ENCODE measurements around the gene GRK5. TPM values are rescaled to one million over a fixed set of nuclear protein-coding genes. Genes with fewer than 3 reads are reported as not detected.

The GRK5 gene
- total RNA-seq, 4 donors from 2014 or later = 6.2 to 12.5 (median 9.1) TPM

DNA sequence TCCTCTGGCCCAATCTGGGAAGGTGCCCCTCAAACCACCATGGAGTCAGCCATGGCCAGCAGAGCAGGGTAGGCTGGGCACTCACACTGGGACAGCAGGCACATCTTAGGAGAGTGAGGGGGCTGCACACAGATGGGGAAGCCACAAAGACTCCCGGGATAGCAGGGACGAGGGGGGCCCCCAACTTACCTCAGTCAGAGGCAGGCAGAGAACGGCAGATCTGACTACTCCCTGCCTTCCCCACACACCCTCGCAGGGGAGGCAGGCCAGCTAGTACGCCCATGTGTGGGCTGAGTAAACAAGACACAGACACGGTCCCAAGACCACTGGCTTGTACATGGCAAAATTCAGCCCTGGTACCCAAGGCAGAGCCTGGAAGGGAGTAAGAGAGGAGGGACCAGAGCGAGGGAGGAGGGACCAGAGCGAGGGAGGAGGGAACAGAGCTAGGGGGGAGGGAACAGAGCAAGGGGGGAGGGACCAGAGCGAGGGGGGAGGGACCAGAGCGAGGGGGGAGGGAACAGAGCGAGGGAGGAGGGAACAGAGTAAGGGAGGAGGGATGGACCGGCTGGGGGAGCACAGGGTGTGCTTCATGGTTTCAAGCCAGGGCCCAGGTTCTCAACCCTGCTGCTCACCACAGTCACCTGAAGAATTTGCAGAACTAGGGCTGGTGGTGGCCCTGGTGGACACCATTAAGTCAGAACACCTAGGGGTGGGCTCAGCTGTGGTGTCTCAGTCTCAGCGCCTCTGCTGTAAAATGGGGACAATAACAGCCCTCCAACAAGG lies 261.4 kb downstream of the GRK5 start:
- Histone ChIP-seq H3K4me1 (no peaks in the 10 kb centered on the region), H3K36me3 (no peaks in the 10 kb centered on the region), H3K27ac (no peak overlapping the region), H3K27me3 (no peaks in the 10 kb centered on the region), H3K4me3 (no peak overlapping the region), H3K9me3 (no peaks in the 10 kb centered on the region)
- DNase-seq (no peak), ATAC-seq (no peak)
- in situ Hi-C loops (cut with MboI; ENCODE audit: low sequenced_read_pairs in 4 of 4) (no loop called here), intact Hi-C loops (cut with DNase I; ENCODE audit: low total_unique reads) (no loop called here)
- TF ChIP-seq, protein P1, sequence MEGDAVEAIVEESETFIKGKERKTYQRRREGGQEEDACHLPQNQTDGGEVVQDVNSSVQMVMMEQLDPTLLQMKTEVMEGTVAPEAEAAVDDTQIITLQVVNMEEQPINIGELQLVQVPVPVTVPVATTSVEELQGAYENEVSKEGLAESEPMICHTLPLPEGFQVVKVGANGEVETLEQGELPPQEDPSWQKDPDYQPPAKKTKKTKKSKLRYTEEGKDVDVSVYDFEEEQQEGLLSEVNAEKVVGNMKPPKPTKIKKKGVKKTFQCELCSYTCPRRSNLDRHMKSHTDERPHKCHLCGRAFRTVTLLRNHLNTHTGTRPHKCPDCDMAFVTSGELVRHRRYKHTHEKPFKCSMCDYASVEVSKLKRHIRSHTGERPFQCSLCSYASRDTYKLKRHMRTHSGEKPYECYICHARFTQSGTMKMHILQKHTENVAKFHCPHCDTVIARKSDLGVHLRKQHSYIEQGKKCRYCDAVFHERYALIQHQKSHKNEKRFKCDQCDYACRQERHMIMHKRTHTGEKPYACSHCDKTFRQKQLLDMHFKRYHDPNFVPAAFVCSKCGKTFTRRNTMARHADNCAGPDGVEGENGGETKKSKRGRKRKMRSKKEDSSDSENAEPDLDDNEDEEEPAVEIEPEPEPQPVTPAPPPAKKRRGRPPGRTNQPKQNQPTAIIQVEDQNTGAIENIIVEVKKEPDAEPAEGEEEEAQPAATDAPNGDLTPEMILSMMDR (IDR thresholded peaks at IDR 0.05 in 4 of 5, conservative IDR thresholded peaks at IDR 0.05 in 1 of 5) = no peak
- no peak for TF ChIP-seq POLR2A (IDR thresholded peaks at IDR 0.05)

DNA sequence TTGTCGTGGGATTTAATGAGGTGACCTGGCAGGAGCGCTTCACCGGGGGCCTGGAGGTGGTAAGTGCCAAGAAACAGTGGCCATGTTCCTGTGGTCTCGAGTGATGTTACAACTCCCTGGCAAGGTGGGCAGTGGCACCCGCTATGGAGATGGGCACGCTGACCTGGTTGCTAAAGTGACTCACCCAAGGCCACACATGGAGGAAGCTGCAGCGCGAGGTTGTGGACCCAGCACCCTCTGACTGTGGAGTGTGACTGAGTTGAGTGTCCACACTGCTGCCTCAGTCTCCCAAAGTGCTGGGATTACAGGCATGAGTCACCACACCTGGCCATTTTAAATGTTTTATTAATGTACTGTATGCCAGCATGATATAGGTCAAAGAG lies 261.9 kb downstream of the GRK5 start:
- no peak for TF ChIP-seq POLR2A (IDR thresholded peaks at IDR 0.05)
- TF ChIP-seq, protein P1 (IDR thresholded peaks at IDR 0.05 in 4 of 5, conservative IDR thresholded peaks at IDR 0.05 in 1 of 5) = no peak
- Histone ChIP-seq H3K27ac (no peak overlapping the region), H3K9me3 (no peaks in the 10 kb centered on the region), H3K27me3 (no peaks in the 10 kb centered on the region), H3K4me3 (no peak overlapping the region), H3K36me3 (no peaks in the 10 kb centered on the region), H3K4me1 (no peaks in the 10 kb centered on the region)
- in situ Hi-C loops (cut with MboI; ENCODE audit: low sequenced_read_pairs in 4 of 4) (no loop called here), intact Hi-C loops (cut with DNase I; ENCODE audit: low total_unique reads) (no loop called here)
- ATAC-seq (no peak), DNase-seq (no peak)

DNA sequence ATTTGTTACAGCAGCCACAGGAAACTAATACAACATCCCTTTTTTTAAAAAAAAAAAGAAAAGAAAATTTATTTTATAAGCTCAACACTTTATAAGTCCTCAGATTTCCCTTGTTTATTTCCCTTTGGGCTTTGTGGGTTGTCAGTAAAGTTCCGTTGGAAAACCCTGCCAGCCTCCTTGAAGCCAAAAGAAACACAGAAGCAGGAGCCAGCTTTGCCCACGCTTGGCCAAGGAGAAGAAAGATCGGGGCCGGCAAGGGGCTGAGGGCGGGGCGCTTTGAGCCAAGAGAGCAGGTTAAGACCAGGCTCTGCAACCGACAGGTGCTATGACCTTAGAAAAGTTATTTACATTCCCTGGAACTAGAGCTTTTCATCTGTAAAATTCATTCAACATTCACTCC lies 262.5 kb downstream of the GRK5 start:
- Histone ChIP-seq H3K27me3 (no peaks in the 10 kb centered on the region), H3K36me3 (no peaks in the 10 kb centered on the region), H3K4me1 (no peaks in the 10 kb centered on the region), H3K9me3 (no peaks in the 10 kb centered on the region), H3K4me3 (no peak overlapping the region), H3K27ac (no peak overlapping the region)
- intact Hi-C loops (cut with DNase I; ENCODE audit: low total_unique reads) (no loop called here), in situ Hi-C loops (cut with MboI; ENCODE audit: low sequenced_read_pairs in 4 of 4) (no loop called here)
- DNase-seq (no peak), ATAC-seq (no peak)
- TF ChIP-seq, protein P1 (IDR thresholded peaks at IDR 0.05 in 4 of 5, conservative IDR thresholded peaks at IDR 0.05 in 1 of 5) = no peak
- TF ChIP-seq POLR2A (IDR thresholded peaks at IDR 0.05) = no peak

DNA sequence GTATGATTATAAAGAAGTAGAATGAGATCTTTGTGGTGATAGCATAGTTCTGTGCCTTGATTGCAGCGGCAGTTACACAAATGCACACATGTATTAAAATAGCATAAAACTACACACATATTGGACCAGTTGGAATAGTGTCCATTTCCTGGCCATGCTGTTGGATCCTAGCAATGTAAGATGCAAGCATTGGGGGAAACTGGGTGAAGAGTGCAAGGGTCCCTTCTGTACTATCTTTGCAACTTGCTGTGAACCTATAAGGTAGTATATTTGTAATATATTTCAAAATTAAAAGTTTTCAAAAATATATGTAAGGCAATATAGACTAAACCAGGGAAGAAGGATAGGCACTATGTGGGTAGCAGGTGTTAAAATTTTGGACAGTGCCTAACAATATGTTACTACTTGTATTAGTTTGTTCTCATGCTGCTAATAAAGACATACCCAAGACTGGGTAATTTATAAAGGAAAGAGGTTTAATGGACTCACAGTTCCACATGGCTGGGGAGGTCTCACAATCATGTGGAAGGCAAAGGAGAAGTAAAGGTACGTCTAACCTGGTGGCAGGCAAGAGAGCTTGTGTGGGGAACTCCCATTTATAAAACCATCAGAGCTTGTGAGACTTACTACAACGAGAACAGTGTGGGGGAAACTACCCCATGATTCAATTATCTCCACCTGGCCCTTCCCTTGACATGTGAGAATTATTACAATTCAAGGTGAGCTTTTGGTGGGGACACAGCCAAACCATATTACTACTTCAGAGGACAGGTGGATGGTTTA lies 263.7 kb downstream of the GRK5 start:
- no peak for TF ChIP-seq POLR2A (IDR thresholded peaks at IDR 0.05)
- TF ChIP-seq, protein P1 (IDR thresholded peaks at IDR 0.05 in 4 of 5, conservative IDR thresholded peaks at IDR 0.05 in 1 of 5) = no peak
- in situ Hi-C loops (cut with MboI; ENCODE audit: low sequenced_read_pairs in 4 of 4) = no loop called here
- DNase-seq (no peak), ATAC-seq (no peak)
- no peak overlapping the region for H3K27ac ChIP-seq
- no peaks in the 10 kb centered on the region for H3K36me3 ChIP-seq
- intact Hi-C loops (cut with DNase I; ENCODE audit: low total_unique reads) = no loop called here
- no peaks in the 10 kb centered on the region for H3K27me3 ChIP-seq
- H3K4me1 ChIP-seq = no peaks in the 10 kb centered on the region
- no peaks in the 10 kb centered on the region for H3K9me3 ChIP-seq
- no peak overlapping the region for H3K4me3 ChIP-seq
